ENCODE measurements around the gene ACTG1. TPM values are rescaled to one million over a fixed set of nuclear protein-coding genes. Genes with fewer than 3 reads are reported as not detected.

ACTG1 gene
- total RNA-seq, 1 experiment from 2014 or later = 3,247 TPM

- ChIA-PET POLR2A (ENCODE audit: low non-redundant PET) (no interaction called here), CTCF (no interaction called here)
- Histone ChIP-seq H3K27ac (ENCODE audit: low read depth, low read length, poor library complexity, severe bottlenecking) (no peak overlapping the region), H3K4me3 (ENCODE audit: low read depth, low read length, poor library complexity, severe bottlenecking) (no peak overlapping the region), H3K4me1 (ENCODE audit: insufficient read depth, low read length, poor library complexity, severe bottlenecking) (no peaks in the 10 kb centered on the region), H3K9me3 (ENCODE audit: low read depth, low read length, poor library complexity, severe bottlenecking) (no peaks in the 10 kb centered on the region), H3K36me3 (ENCODE audit: insufficient read depth, low read length, poor library complexity, severe bottlenecking) (no peaks in the 10 kb centered on the region), H3K27me3 (replicated peaks; ENCODE audit: insufficient read depth, low read depth, low read length, poor library complexity) (no peaks in the 10 kb centered on the region)
- TF ChIP-seq CTCF (conservative IDR thresholded peaks at IDR 0.05; ENCODE audit: low read depth, low read length) = no peak
- TF ChIP-seq EZH2 (IDR thresholded peaks at IDR 0.05; ENCODE audit: borderline replicate concordance, low read depth, low read length, poor library complexity, severe bottlenecking) = no peak
- no TSS peak for BruUV-seq (replicated peaks)
- intact Hi-C loops (cut with micrococcal nuclease; ENCODE audit: unreplicated experiment) = no loop called here
- no peak for DNase-seq (ENCODE audit: low spot score)
Measured at GRCh38 chr17:81503619-81504018, 9.0 kb downstream of the ACTG1 start.

DNA sequence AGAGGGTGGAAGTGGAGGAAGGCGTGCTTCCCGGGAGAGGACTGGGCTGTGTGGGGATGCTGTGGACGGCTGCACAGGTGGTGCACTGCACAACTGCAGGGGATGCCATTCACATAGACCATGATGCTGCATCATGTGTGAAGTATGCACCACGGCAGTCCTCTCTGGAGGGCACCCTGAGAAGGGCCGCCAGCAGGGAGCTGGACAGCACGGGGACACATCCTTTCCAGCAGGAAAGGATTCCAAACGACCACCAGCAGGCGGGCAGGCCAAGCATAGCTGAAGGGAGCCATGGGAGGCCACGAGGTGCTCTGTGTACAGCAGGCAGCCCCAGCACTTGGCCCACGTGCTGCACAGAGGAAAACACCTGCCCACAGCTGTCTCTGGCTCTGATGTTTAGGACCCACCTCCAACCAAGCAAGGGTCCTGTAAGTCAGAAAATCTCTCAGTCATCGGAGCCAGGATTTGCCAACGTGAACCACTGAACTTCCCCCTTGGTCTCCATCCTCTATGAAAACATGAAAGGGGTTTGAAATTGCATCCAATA lies 10.1 kb downstream of the ACTG1 start:
- ChIA-PET POLR2A (ENCODE audit: low non-redundant PET) (no interaction called here), CTCF (no interaction called here)
- Histone ChIP-seq H3K4me1 (ENCODE audit: insufficient read depth, low read length, poor library complexity, severe bottlenecking) (no peaks in the 10 kb centered on the region), H3K9me3 (ENCODE audit: low read depth, low read length, poor library complexity, severe bottlenecking) (no peaks in the 10 kb centered on the region), H3K36me3 (ENCODE audit: insufficient read depth, low read length, poor library complexity, severe bottlenecking) (no peaks in the 10 kb centered on the region), H3K27ac (ENCODE audit: low read depth, low read length, poor library complexity, severe bottlenecking) (no peak overlapping the region), H3K27me3 (replicated peaks; ENCODE audit: insufficient read depth, low read depth, low read length, poor library complexity) (no peaks in the 10 kb centered on the region), H3K4me3 (ENCODE audit: low read depth, low read length, poor library complexity, severe bottlenecking) (no peak overlapping the region)
- BruUV-seq (replicated peaks) = no TSS peak
- no peak for DNase-seq (ENCODE audit: low spot score)
- TF ChIP-seq EZH2 (IDR thresholded peaks at IDR 0.05; ENCODE audit: borderline replicate concordance, low read depth, low read length, poor library complexity, severe bottlenecking) = no peak
- no peak for TF ChIP-seq CTCF (conservative IDR thresholded peaks at IDR 0.05; ENCODE audit: low read depth, low read length)
- intact Hi-C loops (cut with micrococcal nuclease; ENCODE audit: unreplicated experiment) = no loop called here

GRCh38 chr17:81500047-81500446 lies 12.6 kb downstream of the ACTG1 start:
- no peak overlapping the region for H3K27ac ChIP-seq (ENCODE audit: low read depth, low read length, poor library complexity, severe bottlenecking)
- ChIA-PET POLR2A (ENCODE audit: low non-redundant PET) (interaction anchor here (0.7 to 1.0 kb wide), 2 partner anchors 14 to 69 kb away, joined by 3 to 4 read pairs; no protein-coding TSS in a partner anchor), CTCF (no interaction called here)
- no peak overlapping the region for H3K4me3 ChIP-seq (ENCODE audit: low read depth, low read length, poor library complexity, severe bottlenecking)
- no peaks in the 10 kb centered on the region for H3K36me3 ChIP-seq (ENCODE audit: insufficient read depth, low read length, poor library complexity, severe bottlenecking)
- H3K9me3 ChIP-seq (ENCODE audit: low read depth, low read length, poor library complexity, severe bottlenecking) = no peaks in the 10 kb centered on the region
- no peaks in the 10 kb centered on the region for H3K4me1 ChIP-seq (ENCODE audit: insufficient read depth, low read length, poor library complexity, severe bottlenecking)
- no peak for TF ChIP-seq CTCF (conservative IDR thresholded peaks at IDR 0.05; ENCODE audit: low read depth, low read length)
- no peak for TF ChIP-seq EZH2 (IDR thresholded peaks at IDR 0.05; ENCODE audit: borderline replicate concordance, low read depth, low read length, poor library complexity, severe bottlenecking)
- intact Hi-C loops (cut with micrococcal nuclease; ENCODE audit: unreplicated experiment) = no loop called here
- no peaks in the 10 kb centered on the region for H3K27me3 ChIP-seq (replicated peaks; ENCODE audit: insufficient read depth, low read depth, low read length, poor library complexity)
- BruUV-seq (replicated peaks) = no TSS peak
- DNase-seq (ENCODE audit: low spot score) = no peak
